Breast epithelium (tissue), 3 donors: ENCODE results near the gene NCKIPSD.

Experiments
- POLR2AphosphoS5 ChIP-seq, 3 donors: sonication (generic); formaldehyde crosslinking; IDR thresholded peaks; one replicate each; pipeline ENCODE4 v1.6.1; 2017; ENCODE audit warnings: antibody characterized with exemption in 3 of 3
- TF ChIP-seq, protein P1 (sequence below), 3 donors: fragments of 450-650 bp; IDR thresholded peaks; one replicate each; pipeline ENCODE4 v1.5.1; 2016 to 2017; ENCODE audit warnings: antibody characterized with exemption in 3 of 3, mild to moderate bottlenecking in 3 of 3, moderate library complexity in 3 of 3

DNA sequence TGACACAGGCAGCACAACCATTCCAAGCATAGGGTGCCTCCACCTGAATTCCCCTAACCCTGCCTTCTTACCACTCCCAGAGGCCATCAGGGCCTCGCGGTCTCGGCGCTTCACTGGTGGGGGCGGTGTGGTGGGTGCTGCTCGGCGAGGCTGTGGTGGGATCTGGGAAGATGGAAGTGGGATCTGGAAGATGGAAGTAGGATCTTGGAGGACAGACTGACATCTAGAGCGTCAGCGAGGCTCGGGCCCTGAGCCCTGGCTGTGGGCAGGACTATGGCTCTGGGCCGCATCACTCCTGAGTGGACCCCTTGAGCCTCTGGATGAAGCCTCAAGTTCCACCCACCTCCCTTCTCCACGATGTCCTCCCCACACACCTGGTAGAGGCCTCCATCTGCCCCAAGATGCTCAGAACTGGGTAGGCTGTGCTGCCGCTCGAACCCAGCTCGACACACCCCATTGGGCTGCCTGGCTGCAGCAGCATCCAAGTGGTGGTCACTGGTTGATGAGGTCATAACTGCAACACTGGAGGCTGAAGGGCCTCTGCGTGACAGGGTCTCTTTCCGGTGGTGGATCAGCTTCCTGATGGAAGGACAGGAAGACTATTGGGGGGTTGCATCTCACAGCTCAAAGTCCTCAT lies 3.6 kb downstream of the NCKIPSD start:
- TF ChIP-seq, protein P1, sequence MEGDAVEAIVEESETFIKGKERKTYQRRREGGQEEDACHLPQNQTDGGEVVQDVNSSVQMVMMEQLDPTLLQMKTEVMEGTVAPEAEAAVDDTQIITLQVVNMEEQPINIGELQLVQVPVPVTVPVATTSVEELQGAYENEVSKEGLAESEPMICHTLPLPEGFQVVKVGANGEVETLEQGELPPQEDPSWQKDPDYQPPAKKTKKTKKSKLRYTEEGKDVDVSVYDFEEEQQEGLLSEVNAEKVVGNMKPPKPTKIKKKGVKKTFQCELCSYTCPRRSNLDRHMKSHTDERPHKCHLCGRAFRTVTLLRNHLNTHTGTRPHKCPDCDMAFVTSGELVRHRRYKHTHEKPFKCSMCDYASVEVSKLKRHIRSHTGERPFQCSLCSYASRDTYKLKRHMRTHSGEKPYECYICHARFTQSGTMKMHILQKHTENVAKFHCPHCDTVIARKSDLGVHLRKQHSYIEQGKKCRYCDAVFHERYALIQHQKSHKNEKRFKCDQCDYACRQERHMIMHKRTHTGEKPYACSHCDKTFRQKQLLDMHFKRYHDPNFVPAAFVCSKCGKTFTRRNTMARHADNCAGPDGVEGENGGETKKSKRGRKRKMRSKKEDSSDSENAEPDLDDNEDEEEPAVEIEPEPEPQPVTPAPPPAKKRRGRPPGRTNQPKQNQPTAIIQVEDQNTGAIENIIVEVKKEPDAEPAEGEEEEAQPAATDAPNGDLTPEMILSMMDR (IDR thresholded peaks at IDR 0.05) = no peak
- TF ChIP-seq POLR2AphosphoS5 (IDR thresholded peaks at IDR 0.05) = no peak
